Raji (cell line): ENCODE results near the gene TFIP11.

Source experiments
- POLR2A ChIP-seq: IDR thresholded peaks from 2 replicates; pipeline ENCODE4 v1.6.1; 2011; ENCODE audit warnings: low read depth, low read length, control low read depth; ENCODE audit not compliant: insufficient read depth

TFIP11 gene

DNA sequence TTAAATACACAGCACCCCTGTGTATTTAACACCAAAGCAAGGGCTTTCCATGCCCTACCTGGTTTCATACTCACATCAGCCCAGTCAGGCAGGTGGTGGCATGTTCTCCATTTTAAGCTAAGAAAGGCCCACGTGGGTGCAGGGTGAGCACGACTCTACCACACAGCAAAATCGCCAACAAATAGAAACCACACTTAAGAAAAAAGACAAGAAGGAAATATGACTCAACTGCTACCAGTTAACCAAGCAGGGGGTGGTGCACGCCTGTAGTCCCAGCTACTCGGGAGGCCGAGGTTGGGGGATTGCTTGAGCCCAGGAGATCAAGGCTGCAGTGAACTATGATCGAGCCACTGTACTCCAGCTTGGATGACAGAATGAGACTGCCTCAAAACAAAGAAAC lies 35.2 kb upstream of the TFIP11 start:
- no peak for TF ChIP-seq POLR2A

DNA sequence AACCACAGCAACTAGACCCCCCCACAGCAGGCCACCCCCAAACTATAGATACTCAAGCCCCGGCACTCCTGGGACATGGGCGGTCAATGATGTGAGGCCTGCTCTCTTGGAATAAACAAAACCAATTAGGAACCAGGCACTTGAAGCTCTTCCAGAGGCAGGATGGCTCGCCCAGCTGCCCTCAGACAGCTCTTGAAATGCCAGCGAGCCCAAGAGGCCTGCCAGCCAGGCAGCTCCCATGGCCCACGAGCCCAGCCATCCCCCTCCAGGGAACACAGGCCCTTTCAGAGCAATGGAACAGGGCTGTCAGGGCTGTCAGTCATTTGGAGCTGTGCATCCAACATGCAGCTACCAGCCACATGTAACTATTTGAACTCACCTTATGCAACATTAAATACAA lies 34.0 kb upstream of the TFIP11 start:
- no peak for TF ChIP-seq POLR2A

DNA sequence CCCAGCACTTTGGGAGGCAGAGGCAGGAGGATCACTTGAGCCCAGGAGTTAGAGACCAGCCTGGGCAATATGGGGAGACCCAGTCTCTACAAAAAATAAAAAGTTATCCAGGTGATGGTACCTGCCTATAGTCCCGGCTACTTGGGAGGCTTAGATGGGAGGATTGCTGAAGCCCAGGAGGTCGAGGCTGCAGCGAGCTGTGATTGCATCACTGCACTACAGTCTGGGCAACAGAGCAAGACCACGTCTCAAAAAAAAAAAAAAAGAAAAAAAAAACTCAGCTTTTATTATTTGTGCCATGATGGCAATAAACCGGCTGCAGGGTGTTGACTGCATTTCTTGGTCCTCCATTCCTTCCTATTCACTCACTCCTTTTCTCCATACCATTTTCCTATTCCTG lies 33.6 kb upstream of the TFIP11 start:
- no peak for TF ChIP-seq POLR2A

DNA sequence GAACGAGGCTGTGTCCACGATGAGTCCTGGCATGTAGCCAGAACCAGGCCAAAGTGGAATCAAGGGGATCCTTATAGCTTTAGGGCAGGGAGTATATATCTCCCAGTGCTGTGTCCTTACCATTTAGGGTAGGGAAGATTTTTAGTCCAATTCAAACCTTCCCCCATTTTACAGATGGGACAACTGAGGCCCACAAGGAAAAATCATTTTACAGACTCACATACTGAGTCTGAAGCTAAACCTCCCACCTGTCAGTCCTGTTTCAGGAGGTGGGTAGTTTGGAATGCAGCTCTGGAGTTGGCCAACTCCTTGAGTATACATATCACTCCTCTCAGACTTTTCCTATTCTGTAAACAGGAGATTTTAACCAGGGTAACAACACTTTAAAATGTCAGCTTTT lies 33.1 kb upstream of the TFIP11 start:
- TF ChIP-seq POLR2A, result no peak

DNA sequence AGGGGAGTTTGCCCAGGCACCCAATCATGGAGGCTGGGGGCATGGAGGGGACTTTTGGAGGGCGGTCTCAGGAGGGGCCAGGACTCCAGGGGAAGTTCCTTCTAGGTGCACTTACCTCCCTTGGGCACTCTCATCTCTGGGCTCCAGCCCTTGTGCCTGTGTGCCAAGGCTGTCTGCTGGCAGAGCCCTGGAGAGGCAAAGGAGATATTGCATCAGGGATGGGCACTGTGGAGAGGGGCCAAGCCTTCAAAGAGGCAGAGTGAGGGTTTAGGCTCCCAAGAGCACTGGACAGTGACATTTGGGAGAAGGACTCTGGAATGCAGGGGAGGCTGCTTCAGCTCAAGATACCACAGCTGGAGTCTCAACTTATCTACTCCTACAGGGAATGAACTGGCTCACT lies 32.2 kb upstream of the TFIP11 start:
- TF ChIP-seq POLR2A, result no peak

DNA sequence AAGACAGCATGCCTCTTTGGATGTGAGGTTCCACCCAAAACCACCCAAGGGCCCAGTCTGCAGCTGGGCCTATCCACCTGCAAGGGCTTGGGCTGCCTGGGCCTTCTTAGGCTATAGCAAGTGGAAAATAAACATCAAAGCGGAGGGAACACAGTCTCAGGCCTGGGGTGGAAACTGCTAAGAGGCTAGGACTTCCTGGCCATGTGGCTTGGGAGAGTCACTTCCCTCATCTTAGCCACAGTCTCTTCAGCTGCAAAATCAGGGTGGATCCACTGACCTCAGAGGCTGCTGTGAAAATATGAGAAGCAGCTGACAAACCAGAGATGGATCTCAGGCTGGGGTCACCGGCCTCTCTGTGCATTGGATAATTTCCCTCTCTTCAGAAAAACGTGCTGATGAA lies 30.6 kb upstream of the TFIP11 start:
- no peak for TF ChIP-seq POLR2A

DNA sequence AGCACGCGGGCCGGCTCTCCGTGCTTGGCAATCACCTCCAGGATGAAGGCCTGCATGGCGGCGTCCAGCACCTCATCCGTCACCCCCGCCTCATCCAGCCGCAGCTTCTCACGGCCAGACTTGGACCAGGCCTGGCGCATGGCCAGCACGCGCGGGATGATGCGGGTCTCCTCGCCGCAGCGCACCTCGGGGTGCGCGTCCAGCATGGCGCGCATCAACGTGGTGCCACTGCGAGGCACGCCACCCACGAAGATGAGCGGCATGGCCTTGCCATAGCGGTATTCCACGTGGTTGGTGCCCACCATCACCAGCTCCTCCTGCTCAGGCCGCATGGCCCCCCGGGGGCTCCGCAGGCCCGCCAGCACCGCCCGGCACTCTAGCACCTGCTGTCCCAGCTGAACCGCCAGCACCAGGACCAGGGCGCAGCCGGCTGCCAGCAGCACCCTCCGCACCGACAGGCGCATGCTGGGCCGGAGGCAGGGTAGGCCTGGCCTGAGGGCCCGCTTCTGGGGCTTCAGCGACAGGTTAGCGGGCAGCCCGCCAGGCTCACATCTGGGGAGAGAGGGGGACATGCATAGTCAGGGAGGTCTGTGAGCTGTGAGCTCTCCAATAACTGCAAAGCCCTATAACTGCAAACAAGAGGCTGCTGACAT lies 29.0 kb upstream of the TFIP11 start:
- TF ChIP-seq POLR2A, result no peak

DNA sequence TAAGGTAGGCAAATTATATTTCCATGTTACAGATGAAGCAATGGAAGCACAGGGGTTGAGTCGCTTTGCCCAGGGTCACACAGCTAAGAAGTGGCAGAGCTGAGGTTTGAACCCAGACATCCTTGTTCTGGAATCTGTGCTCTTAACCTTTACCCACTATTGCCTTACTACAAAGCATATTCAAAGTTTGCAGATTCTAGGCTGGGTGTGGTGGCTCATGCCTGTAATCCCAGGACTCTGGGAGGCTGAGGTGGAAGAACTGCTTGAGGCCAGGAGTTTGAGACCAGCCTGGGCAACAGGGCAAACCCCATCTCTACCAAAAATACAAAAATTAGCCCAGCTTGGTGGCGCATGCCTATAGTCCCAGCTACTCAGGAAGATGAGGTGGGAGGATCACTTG lies 27.8 kb upstream of the TFIP11 start:
- no peak for TF ChIP-seq POLR2A

DNA sequence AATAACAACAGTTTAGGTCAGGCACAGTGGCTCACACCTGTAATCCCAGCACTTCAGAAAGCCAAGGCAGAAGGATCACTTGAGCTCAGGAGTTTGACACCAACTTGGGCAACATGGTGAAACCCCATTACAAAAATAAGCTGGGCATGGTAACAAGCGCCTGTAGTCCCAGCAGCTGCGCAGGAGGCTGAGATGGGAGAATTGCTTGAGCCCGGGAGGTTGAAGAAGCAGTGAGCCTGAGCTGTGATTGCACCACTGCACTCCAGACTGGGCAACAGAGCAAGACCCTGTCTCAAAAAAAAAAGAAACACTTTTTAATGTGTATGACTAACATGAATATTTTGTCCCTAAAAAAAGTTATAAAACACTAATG lies 24.5 kb upstream of the TFIP11 start:
- TF ChIP-seq POLR2A, result no peak

DNA sequence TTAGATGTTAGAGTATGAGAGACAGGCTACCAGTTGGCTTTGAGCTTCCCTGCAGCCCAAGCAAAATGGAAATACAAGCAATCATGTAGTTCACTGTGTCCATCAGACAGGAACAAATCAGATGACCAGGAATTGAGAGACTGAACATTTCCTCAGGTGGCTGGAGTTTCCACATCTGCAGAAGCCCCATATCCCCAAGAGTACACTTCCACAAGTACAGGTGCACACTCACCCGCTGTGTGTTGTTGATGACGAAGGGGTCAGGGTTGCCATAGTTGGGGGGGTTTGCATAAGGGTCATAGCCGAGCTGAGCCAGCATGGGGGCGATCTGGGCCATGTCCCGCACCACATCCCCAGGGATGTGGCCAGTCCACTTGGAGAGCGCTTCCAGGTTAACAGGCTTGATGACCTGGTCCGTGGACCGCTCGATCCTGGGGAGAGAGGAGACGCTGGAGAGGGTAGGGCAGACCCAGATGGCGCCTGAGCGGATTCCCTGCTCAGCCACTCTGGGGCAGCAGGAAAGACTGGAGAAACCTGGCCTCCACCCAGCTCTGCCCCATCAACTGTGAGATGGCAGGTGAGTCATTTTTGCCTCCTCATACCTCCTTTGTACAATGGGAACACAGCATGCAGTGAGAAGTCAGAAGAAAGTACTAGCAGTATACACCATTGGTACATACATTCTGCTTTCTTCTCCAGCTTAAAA lies 23.9 kb upstream of the TFIP11 start:
- TF ChIP-seq POLR2A, result no peak

DNA sequence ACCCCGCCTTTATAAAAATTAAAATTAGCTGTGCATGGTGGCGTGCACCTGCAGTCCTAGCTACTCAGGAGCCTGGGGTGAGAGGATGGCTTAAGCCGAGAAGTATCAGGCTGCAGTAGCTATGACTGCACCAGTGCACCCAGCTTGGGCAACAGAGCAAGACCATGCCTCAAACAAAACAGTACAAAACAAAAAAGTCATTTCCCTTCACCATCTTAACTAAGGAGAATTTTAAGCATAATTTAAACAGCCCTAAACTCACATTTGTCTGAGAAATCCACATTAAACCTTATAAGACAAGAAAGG lies 23.3 kb upstream of the TFIP11 start:
- TF ChIP-seq POLR2A, result peak; percentile 54

DNA sequence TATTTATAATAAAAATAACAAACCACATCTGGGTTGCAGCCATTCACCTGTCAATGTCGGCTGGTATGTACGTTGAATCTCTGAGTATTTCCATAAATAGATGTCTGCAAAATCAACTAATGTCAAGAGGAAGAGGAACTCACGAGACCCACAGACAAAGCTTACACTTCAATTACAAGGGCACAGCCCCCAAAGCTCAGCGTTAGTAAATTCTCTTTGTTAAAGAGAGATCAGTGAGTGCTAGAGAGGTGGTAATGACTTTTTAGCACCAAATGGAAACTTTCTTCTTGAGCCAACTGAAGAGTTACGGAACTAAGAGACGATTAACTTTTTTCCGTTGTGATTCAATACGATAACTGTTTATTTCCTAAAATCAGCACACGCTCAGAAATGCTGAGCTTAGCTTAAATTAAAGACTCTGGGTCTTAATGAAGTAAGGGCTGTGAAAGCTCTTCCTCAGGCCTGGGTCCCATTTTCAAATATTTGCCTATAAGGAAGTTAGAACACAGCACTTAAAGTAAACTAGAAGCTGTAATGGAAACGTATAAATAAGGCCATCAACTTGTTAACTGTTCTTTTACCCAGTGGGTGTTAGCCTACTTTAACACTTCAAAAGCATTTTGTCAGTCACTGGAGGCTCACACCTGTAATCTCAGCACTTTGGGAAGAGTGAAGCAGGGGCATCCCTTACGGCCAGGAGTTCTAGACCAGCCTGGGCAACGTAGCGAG lies 22.8 kb upstream of the TFIP11 start:
- peak; percentile 9; the same call in 1 of the 2 replicates for TF ChIP-seq POLR2A

DNA sequence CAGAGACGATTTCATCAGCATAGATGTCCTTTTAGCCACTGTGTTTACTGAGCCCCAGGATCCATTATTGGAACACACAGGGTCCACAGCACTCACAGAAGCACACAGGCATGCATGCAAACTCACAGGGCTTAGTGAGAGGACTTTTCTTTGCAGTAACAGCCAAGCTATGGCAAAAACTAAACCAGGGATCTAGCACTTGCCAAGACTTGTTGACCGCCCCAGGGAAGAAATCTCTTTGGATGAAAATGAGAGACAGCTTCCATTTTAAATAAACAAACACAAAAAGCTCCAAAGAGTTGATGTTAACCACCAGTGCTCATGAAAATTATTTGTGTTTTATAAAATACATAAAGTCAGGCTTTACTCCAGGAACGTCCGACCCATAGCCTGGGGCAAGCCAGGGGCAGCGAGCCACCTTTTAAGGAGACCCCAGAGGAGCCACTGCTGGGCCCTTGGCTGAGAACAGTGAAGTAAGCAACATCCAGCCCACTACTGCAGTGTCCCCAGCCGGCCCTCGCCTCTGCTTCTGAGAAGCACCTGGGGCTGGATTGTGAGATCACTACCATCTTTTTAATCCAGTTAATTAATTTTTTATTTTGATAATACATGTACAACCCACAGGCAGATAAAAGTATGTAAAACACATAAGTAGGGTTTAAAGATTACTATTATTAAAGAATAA lies 22.0 kb upstream of the TFIP11 start:
- peak; percentile 22; the same call in 1 of the 2 replicates for TF ChIP-seq POLR2A

DNA sequence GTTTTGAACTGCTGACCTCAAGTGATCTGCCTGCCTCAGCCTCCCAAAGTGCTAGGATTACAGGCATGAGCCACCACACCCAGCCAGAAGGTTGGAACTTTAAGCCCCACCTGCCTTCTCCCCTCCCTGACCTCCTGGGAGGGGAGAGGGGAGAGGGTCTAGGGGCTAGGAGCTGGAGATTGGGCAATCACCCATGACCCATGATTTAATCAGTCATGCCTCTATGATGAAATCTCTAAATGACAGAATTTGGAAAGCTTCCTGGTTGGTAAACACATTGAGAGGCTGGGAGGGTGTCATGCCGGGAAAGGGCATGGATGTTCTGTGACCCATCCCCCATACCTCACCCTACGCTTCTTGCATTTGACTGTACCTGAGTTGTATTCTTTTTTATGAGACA lies 17.1 kb upstream of the TFIP11 start:
- no peak for TF ChIP-seq POLR2A

DNA sequence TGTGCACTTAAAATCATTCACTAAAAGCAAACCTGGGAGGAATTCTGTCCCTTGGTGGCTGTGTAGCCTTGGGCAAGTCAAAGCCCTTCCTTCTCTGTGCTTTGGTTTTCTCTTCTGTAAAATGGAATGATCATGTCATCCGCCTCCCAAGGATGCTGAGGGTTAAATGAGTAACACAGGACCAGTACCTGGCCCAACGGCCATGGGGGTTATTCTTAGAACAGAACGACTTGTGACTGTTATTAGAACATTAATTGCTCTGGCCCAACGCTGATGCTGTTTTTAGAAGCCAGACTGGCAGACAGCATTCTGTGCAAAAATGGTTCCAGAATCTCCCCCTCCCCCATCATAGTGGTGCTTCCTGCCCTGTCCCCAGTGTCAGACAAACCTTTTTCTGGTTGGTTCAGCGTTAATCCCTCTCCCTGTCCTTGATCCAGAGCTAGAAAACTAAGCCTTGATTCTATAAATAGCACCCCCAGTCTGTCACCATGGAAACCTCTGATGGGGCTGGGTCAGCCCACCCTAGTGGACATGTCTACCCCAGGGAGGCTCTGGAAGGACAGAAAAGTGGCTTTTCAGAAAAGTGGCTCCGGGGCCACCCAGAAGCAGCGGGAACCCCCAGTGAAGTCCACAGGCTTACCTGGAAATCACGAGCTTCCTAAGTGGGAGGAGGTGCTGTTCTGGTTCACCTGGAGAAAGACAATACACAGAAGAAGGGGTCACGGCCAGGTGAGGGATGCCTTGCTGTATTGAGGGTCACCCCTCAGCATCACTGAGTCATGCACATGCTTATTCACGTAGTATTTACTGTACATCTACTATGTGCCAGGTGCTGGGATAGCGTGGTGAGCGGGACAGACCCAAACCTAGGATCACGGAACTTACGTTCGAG lies 15.5 kb upstream of the TFIP11 start:
- no peak for TF ChIP-seq POLR2A

DNA sequence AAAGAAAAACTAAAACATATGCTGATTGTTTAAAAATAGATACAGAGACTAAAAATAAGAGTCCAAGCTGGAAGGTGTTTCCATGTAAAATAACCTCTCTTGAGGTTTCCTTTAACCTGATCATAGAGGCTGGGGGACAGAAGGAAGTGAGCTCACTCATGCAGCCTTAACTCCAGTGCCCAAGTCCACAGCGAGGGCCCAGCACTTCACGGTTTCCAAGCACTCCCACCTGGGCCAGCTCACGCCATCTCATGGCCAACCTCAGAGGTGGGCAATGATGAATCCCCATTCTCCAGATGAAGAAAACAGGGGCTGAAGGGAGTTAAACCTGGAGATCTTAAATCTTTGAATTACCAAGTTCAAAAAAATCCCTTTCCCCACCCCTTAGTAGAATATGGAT lies 14.9 kb upstream of the TFIP11 start:
- no peak for TF ChIP-seq POLR2A
